ENCODE results near the gene NDRG3.
A peak's percentile ranks its signal among the peaks of the same experiment; 100 is the strongest.

The NDRG3 gene

DNA sequence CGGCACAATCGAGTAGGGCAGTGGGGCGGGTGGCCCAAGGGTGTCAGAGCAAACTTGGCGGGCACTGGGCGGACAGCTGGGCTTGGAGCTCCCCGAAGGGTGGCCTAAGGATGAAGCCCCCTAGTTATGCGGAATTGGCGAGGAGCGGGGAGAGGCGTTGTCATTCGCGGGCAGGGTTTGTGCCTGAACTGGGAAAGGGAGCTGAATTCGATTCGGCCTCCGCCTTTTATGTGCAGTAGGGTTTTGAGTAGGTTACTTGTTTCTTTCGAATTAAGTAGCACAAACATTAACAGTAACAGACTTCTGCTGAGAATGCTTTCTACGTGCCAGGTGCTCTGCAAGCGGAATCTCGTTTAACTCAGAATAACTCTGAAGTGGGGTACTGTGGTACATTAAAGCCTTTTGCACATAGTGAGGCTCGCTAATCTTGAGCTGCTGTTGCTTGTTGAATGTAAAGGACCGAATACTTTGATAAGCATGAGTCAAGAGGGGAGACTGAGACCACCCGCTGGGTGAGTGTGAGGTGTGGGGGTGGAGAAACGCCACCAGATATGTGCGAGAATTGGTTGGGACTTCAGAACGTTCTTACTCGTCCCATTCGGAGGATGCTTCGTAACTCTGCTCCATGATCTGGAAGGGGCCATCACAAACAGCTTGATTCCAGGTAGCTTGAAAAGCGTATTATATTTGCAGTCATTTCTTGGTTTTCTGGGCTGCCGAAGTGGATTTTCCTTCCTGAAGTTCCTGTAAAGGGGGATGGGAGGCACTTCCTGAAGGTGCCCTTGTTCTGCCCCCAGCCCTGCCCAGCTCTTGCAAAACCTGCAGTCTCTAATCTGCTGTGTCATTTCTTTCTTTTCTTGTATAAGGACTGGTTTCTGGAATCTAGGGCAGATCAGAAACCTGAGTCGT is 139.5 kb downstream of the NDRG3 start:
- DNase-seq (ENCODE audit: low spot score), result no peak

- peak; percentile 99 for DNase-seq (ENCODE audit: low spot score)
Observed at GRCh38 chr20:36605399-36606157, 140.3 kb downstream of the NDRG3 start, which contains the start of gene RAB5IF. TSS of gene RAB5IF (plus strand) at chr20:36605779. CDS start at chr20:36605952, 173 bp downstream.

- DNase-seq (ENCODE audit: low spot score), result peak; percentile 53
Observed at GRCh38 chr20:36604952-36605398, 140.9 kb downstream of the NDRG3 start.
